ENCODE measurements around the gene NPAS3.

NPAS3 gene

DNA sequence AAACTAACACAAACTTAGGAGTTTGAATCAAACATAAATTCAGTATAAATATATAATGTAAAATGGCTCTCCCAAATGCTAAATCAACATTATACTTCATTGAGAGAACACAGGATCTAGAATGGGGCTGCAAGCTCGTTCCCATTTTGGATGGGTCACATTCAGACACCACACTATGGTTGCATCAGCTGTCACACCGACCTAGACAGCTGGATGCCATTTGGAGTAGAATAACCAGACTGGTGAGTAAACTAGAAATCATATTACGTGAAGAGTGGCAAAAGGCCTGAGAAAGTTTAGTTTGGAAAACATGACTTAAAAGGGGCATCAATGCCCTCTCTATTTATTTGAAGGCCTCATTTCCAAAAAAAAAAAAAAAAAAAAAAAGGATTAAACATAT lies 430.4 kb downstream of the NPAS3 start:
- no peaks in the 10 kb centered on the region for H3K4me1 ChIP-seq (ENCODE audit: low read depth, poor library complexity, severe bottlenecking)
- no peak overlapping the region for H2AFZ ChIP-seq (ENCODE audit: low read depth)
- H4K20me1 ChIP-seq (ENCODE audit: insufficient read depth) = no peaks in the 10 kb centered on the region
- H3K27ac ChIP-seq = no peak overlapping the region
- H3K4me2 ChIP-seq = no peak overlapping the region
- no peak overlapping the region for H3K9ac ChIP-seq
- no peaks in the 10 kb centered on the region for H3K79me2 ChIP-seq (ENCODE audit: insufficient read depth, low read depth)
- TF ChIP-seq CTCF (conservative IDR thresholded peaks at IDR 0.05; ENCODE audit: low read depth, low read length) = no peak
- no peaks in the 10 kb centered on the region for H3K27me3 ChIP-seq (ENCODE audit: insufficient read depth, low read depth)
- no peaks in the 10 kb centered on the region for H3K36me3 ChIP-seq (ENCODE audit: insufficient read depth)
- H3K4me3 ChIP-seq (IDR thresholded peaks at IDR 0.05; ENCODE audit: insufficient read depth, low read depth, low read length) = no peak overlapping the region

DNA sequence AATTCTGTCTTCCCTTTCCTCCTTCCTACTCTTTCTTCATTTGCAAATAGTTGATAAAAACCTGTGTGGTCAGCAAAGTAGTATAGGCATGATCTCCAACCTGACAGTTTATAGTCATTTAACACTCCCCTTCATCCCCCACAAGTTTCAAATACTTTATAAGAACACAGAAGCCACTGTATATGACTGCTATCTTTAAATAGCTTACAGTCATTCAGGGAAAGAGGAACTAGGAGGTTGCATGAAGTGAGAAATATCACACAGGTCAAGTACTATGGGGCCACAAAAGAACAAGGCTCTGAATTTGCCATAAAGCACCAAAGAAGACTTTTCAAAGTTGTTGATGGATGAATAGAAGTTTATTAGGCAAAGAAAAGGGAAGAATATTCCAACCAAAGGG lies 431.3 kb downstream of the NPAS3 start:
- no peak for TF ChIP-seq CTCF (conservative IDR thresholded peaks at IDR 0.05; ENCODE audit: low read depth, low read length)

GRCh38 chr14:33370426-33370825 lies 431.7 kb downstream of the NPAS3 start:
- H3K4me2 ChIP-seq = no peak overlapping the region
- TF ChIP-seq CTCF (conservative IDR thresholded peaks at IDR 0.05; ENCODE audit: low read depth, low read length) = no peak

More for the DNA sequence above, 431.3 kb downstream of the NPAS3 start:
- Histone ChIP-seq H3K27me3 (ENCODE audit: insufficient read depth, low read depth) (no peaks in the 10 kb centered on the region), H3K4me2 (no peak overlapping the region), H3K36me3 (ENCODE audit: insufficient read depth) (no peaks in the 10 kb centered on the region), H4K20me1 (ENCODE audit: insufficient read depth) (no peaks in the 10 kb centered on the region), H3K79me2 (ENCODE audit: insufficient read depth, low read depth) (no peaks in the 10 kb centered on the region), H3K4me3 (IDR thresholded peaks at IDR 0.05; ENCODE audit: insufficient read depth, low read depth, low read length) (no peak overlapping the region), H3K27ac (no peak overlapping the region), H3K9ac (no peak overlapping the region), H3K4me1 (ENCODE audit: low read depth, poor library complexity, severe bottlenecking) (no peaks in the 10 kb centered on the region), H2AFZ (ENCODE audit: low read depth) (no peak overlapping the region)

DNA sequence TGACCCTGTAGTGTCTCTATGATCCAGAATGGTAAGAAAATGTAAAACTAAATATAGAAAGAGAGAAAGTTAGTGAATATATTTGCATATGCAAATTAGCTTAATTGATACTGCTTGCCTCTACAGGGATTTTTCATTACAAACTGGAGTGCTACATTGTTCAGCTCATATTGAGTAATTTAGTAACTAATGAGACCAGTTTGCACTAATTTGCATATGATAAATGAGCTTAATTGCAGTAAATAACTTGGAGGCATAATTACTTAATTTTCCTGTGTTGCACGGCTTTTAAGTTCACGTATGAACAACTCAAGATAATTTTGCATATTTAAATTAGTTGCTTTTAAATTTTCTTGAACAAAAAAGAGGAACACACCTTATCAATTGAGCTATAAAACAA lies 436.5 kb downstream of the NPAS3 start:
- H4K20me1 ChIP-seq (ENCODE audit: insufficient read depth) = no peaks in the 10 kb centered on the region
- no peak overlapping the region for H3K27ac ChIP-seq
- H3K79me2 ChIP-seq (ENCODE audit: insufficient read depth, low read depth) = no peaks in the 10 kb centered on the region
- no peak overlapping the region for H3K9ac ChIP-seq
- H3K4me2 ChIP-seq = no peak overlapping the region
- no peak for TF ChIP-seq CTCF (conservative IDR thresholded peaks at IDR 0.05; ENCODE audit: low read depth, low read length)
- H3K27me3 ChIP-seq (ENCODE audit: insufficient read depth, low read depth) = no peaks in the 10 kb centered on the region
- H3K4me3 ChIP-seq (IDR thresholded peaks at IDR 0.05; ENCODE audit: insufficient read depth, low read depth, low read length) = no peak overlapping the region
- no peaks in the 10 kb centered on the region for H3K4me1 ChIP-seq (ENCODE audit: low read depth, poor library complexity, severe bottlenecking)
- H2AFZ ChIP-seq (ENCODE audit: low read depth) = no peak overlapping the region
- H3K36me3 ChIP-seq (ENCODE audit: insufficient read depth) = no peaks in the 10 kb centered on the region

More at GRCh38 chr14:33370426-33370825, 431.7 kb downstream of the NPAS3 start:
- H4K20me1 ChIP-seq (ENCODE audit: insufficient read depth) = no peaks in the 10 kb centered on the region
- no peak overlapping the region for H2AFZ ChIP-seq (ENCODE audit: low read depth)
- H3K4me3 ChIP-seq (IDR thresholded peaks at IDR 0.05; ENCODE audit: insufficient read depth, low read depth, low read length) = no peak overlapping the region
- H3K27me3 ChIP-seq (ENCODE audit: insufficient read depth, low read depth) = no peaks in the 10 kb centered on the region
- no peak overlapping the region for H3K27ac ChIP-seq
- no peaks in the 10 kb centered on the region for H3K36me3 ChIP-seq (ENCODE audit: insufficient read depth)
- H3K79me2 ChIP-seq (ENCODE audit: insufficient read depth, low read depth) = no peaks in the 10 kb centered on the region
- H3K4me1 ChIP-seq (ENCODE audit: low read depth, poor library complexity, severe bottlenecking) = no peaks in the 10 kb centered on the region
- H3K9ac ChIP-seq = no peak overlapping the region
